Activated naive CD4-positive, alpha-beta T cell treated with anti-CD3 and anti-CD28 coated beads, Interleukin-2, amount 10 ng/mL, durations not matched to agents 7 days and 5 days (primary cell): ENCODE results near the gene SERINC2.

Experiments
- CTCF ChIA-PET: fragments of 350-600 bp; sonication (Branson Sonifier 250); formaldehyde crosslinking; loops from one replicate; lab custom pipeline; 2021; ENCODE audit warnings: antibody characterized with exemption; lab: Charles Lee
- DNase-seq: peaks from one replicate; pipeline ENCODE4 v3.0.0-alpha.2; 2020
- H3K27ac Mint-ChIP-seq: one replicate; pipeline ENCODE4 v1.8.0; 2021; ENCODE audit warnings: mild to moderate bottlenecking, moderate library complexity, mixed read lengths
- H3K27me3 Mint-ChIP-seq: one replicate; pipeline ENCODE4 v1.8.0; 2021; ENCODE audit warnings: mild to moderate bottlenecking, mixed read lengths
- H3K36me3 Mint-ChIP-seq: one replicate; pipeline ENCODE4 v1.8.0; 2021; ENCODE audit warnings: mixed read lengths
- H3K4me1 Mint-ChIP-seq: one replicate; pipeline ENCODE4 v1.8.0; 2021; ENCODE audit warnings: mixed read lengths
- H3K4me3 Mint-ChIP-seq: one replicate; pipeline ENCODE4 v1.8.0; 2021; ENCODE audit warnings: mild to moderate bottlenecking, moderate library complexity, mixed read lengths
- H3K9me3 Mint-ChIP-seq: one replicate; pipeline ENCODE4 v1.8.0; 2021; ENCODE audit warnings: mixed read lengths

SERINC2 gene

DNA sequence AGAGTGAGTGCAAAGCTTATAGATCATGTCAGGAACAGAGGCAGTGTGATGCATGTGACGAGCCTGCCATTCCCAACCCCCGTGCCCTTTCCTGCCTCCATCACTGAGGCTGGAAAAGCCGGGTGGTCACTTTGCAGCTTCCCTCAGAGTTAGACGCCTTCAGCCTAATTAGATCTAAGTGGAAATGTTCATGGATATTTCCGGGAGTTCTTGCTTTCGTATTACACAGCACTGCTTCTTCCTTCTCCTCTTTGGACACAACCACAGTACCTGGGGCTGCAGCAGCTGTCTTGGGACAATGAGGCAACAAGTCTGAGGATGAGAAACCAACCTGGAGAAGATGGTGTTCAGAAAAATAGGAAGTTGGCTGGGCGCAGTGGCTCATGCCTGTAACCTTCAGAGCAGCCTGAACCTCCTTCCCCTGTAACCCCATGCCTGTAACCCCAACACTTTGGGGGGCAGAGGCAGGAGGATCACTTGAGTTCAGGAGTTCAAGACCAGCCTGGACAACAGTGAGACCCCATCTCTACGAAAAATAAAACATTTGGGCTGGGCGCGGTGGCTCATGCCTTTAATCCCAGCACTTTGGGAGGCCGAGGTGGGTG lies 24.5 kb downstream of the SERINC2 start:
- peaks cover 10% of the 10 kb centered on the region for H3K27me3 Mint-ChIP-seq
- DNase-seq: no peak
- no peaks in the 10 kb centered on the region for H3K36me3 Mint-ChIP-seq
- H3K4me1 Mint-ChIP-seq: no peaks in the 10 kb centered on the region
- H3K9me3 Mint-ChIP-seq: no peaks in the 10 kb centered on the region
- no peak overlapping the region for H3K4me3 Mint-ChIP-seq
- H3K27ac Mint-ChIP-seq: no peak overlapping the region
- CTCF ChIA-PET: no interaction called here

DNA sequence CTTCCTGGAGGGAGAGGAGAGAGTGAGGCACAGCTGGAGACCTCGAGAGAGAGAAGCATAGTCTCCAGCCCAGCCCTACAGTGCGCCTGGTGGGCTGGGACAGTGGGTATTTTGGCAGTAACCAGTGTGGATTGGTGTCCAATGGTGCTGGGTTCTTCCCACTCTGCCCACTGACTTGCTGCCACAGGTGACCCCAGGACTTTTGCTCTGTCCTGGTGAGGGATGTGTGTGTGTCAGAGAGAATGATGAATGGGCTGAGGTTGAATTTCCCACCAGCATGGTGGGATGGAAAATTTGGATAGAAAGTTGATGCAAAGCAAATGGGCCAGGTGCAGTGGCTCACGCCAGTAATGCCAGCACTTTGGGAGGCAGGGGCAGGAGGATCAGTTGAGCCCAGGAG lies 26.3 kb downstream of the SERINC2 start:
- H3K27ac Mint-ChIP-seq: no peak overlapping the region
- H3K36me3 Mint-ChIP-seq: no peaks in the 10 kb centered on the region
- CTCF ChIA-PET: no interaction called here
- no peak overlapping the region for H3K4me3 Mint-ChIP-seq
- H3K27me3 Mint-ChIP-seq: peaks cover 10% of the 10 kb centered on the region
- no peaks in the 10 kb centered on the region for H3K4me1 Mint-ChIP-seq
- peaks cover 5% of the 10 kb centered on the region for H3K9me3 Mint-ChIP-seq
- DNase-seq: no peak

DNA sequence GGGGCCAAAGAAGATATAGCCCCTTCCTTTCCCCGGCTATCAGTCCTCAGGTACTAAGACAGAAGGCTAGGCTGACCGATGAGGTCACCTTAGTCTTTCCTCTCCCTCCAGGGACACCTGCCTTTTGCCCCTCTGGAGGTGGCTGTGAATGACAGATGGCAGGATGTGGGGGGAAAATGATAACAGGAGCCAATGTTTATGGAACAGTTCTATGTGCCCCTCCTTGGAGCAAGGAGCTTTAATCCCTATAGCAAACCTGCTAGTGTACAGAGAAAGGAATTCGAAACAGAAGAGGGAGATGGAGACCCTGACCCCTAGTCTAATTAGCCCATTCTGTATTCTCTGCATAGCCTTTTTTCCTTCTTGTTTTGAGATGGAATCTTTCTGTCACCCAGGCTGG lies 28.1 kb downstream of the SERINC2 start:
- no peak for DNase-seq
- CTCF ChIA-PET: no interaction called here
- peaks cover 7% of the 10 kb centered on the region for H3K27me3 Mint-ChIP-seq
- no peaks in the 10 kb centered on the region for H3K4me1 Mint-ChIP-seq
- peaks cover 7% of the 10 kb centered on the region for H3K9me3 Mint-ChIP-seq
- H3K27ac Mint-ChIP-seq: no peak overlapping the region
- H3K4me3 Mint-ChIP-seq: no peak overlapping the region
- H3K36me3 Mint-ChIP-seq: no peaks in the 10 kb centered on the region

DNA sequence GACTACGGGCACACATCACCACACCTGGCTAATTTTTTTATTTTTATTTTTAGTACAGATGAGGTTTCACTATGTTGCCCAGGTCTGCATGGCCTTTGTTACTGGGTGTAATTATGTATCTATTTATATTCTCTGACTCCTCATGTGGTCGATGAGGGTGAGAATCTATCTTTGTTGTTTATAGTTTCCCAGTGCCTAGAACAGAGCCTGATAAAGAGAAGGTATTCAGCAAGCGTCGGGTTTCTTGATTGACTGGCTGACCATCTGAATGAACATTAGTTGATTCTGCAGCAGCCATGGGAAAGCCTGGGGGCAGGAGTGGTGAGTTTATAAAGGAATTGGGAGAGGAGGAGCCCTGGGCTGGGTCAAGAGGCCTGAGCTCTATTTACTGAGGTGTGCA lies 28.5 kb downstream of the SERINC2 start:
- CTCF ChIA-PET: no interaction called here
- no peaks in the 10 kb centered on the region for H3K4me1 Mint-ChIP-seq
- no peak overlapping the region for H3K27ac Mint-ChIP-seq
- DNase-seq: no peak
- H3K36me3 Mint-ChIP-seq: no peaks in the 10 kb centered on the region
- H3K9me3 Mint-ChIP-seq: peaks cover 7% of the 10 kb centered on the region
- H3K27me3 Mint-ChIP-seq: peaks cover 7% of the 10 kb centered on the region
- H3K4me3 Mint-ChIP-seq: no peak overlapping the region

DNA sequence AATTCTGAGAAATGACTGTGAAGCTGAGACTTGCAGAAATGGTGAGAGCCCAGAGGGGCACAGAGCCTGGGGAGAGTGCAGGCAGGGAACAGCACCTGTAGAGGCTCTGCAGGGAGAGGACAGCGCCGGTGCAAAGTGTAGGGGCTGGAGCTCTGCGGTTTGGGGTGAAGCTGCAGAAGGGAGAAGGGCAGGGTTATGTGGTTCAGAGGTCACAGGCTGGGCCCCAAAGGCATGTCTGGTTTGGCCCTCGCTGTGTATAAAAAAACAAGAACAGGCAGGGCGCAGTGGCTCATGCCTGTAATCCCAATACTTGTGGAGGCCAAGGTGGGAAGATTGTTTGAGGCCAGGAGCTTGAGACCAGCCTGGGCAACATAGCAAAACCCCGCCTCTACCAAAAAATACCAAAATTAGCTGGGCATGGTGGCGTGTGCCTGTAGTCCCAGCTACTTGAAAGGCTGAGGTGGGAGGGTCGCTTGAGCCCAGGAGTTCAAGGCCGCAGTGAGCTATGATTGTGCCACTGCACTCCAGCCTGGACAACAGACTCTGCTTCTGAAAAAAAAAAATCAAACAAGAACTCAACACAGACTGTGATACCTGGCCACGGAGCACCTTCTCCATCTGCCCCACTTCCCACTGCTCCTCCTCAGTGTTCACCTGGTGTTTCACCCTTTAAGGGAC lies 29.1 kb downstream of the SERINC2 start:
- H3K4me3 Mint-ChIP-seq: no peak overlapping the region
- no peak overlapping the region for H3K27ac Mint-ChIP-seq
- no peak for DNase-seq
- H3K4me1 Mint-ChIP-seq: no peaks in the 10 kb centered on the region
- CTCF ChIA-PET: interaction anchor here (0.6 kb wide), 1 partner anchor 24 kb away, joined by 3 read pairs; no protein-coding TSS in a partner anchor
- peaks cover 7% of the 10 kb centered on the region for H3K27me3 Mint-ChIP-seq
- peaks cover 7% of the 10 kb centered on the region for H3K9me3 Mint-ChIP-seq
- no peaks in the 10 kb centered on the region for H3K36me3 Mint-ChIP-seq

DNA sequence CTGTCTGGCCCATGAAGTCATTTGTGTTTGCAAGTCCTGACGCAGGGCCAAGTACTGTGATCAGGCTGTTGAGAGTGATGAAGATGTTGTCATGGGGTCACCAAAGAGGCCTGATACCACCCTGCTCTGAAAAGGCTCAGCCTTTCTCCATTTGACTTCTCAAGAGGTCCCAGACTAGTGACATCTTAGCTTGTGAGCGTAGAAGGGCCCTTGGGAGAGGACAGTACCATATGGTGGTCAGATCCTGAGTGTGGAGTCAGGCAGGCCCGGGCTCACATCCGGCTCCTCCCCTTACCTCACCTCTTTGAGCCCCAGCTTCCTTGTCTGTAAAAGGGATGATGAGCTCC lies 29.6 kb downstream of the SERINC2 start:
- Mint-ChIP-seq H3K4me3 (no peak overlapping the region), H3K4me1 (no peaks in the 10 kb centered on the region), H3K27ac (no peak overlapping the region), H3K36me3 (no peaks in the 10 kb centered on the region), H3K9me3 (peaks cover 7% of the 10 kb centered on the region), H3K27me3 (peaks cover 7% of the 10 kb centered on the region)
- CTCF ChIA-PET: interaction anchor here (0.6 kb wide), 1 partner anchor 212 kb away, joined by 3 read pairs; no protein-coding TSS in a partner anchor
- DNase-seq: no peak

DNA sequence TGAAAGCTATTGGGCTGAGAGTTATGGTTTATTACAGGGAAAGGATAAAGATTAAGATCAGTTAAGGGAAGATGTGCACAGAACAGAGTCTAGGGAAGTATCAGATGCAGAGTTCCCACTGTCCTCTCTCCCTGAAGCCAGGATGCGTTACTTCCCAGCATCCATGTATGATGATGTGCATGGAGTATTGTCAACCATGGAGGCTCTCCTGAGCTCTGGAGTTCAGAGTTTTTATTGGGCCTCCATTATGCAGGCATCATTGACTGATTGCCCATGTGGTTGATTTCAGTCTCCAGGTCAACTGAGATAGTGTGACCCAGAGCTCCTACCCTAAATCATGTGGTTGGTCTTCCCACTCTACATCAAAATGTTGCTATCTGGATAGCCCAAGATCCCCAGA lies 30.7 kb downstream of the SERINC2 start:
- CTCF ChIA-PET: no interaction called here
- Mint-ChIP-seq H3K4me1 (no peaks in the 10 kb centered on the region), H3K36me3 (no peaks in the 10 kb centered on the region)

DNA sequence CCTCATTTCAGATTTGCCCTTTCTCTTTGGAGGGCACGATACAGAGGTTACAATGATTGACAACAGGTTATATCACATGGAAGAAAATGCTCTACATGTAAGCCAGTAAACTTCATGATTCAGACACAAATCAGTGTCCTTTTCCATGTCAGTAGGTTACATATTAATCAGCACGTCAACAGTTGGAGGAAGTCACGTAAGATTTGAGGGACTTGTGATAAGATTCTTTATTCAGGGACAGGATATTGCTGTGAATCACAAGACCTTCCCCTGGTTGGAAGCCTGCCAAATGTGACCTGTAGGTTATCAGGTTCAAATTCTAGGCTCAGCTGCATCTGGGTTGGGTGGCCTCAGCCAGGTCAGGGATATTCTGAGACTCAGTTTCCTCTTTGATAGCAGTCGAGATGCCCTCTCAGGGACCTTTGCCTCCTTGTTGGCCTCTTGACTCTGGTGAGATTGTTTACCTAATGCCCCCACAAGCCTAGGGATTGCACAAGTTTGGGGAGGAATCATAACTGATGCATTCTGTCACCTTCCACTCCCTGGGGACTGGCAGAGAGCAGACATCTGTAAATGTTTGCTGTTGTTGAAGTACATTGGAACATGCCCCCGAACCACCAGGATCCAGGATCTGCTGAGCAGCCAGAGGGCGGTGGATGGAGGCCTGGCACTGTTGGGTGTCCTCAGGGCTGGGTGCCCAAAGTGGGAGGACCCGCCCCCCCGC lies 31.9 kb downstream of the SERINC2 start:
- CTCF ChIA-PET: no interaction called here
- Mint-ChIP-seq H3K4me1 (no peaks in the 10 kb centered on the region), H3K27me3 (peaks cover 3% of the 10 kb centered on the region), H3K9me3 (peaks cover 7% of the 10 kb centered on the region), H3K36me3 (no peaks in the 10 kb centered on the region), H3K4me3 (no peak overlapping the region), H3K27ac (no peak overlapping the region)
- no peak for DNase-seq

More for the DNA sequence above, 30.7 kb downstream of the SERINC2 start:
- H3K27me3 Mint-ChIP-seq: peaks cover 7% of the 10 kb centered on the region
- no peak overlapping the region for H3K4me3 Mint-ChIP-seq
- DNase-seq: no peak
- peaks cover 7% of the 10 kb centered on the region for H3K9me3 Mint-ChIP-seq
- no peak overlapping the region for H3K27ac Mint-ChIP-seq

DNA sequence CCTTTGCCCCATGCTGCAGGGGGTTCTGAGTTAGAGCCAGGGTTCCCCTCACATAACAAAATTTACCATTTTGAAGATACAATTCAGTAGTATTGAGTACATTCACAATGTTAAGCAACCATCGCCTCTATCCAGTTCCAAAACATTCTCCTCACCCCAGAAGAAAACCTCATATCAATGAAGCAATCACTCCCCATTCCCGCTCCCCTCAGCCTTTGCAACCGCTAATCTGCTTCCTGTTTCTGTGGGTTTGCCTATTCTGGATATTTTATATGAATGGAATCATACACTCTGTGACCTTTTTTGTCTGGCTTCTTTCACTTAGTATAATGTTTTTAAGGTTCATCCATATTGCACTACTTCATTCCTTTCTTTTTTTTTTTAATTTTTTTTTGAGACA lies 32.9 kb downstream of the SERINC2 start:
- Mint-ChIP-seq H3K27me3 (peaks cover 3% of the 10 kb centered on the region), H3K36me3 (no peaks in the 10 kb centered on the region), H3K4me1 (no peaks in the 10 kb centered on the region), H3K4me3 (no peak overlapping the region), H3K27ac (no peak overlapping the region), H3K9me3 (peaks cover 10% of the 10 kb centered on the region)
- CTCF ChIA-PET: no interaction called here
- no peak for DNase-seq

DNA sequence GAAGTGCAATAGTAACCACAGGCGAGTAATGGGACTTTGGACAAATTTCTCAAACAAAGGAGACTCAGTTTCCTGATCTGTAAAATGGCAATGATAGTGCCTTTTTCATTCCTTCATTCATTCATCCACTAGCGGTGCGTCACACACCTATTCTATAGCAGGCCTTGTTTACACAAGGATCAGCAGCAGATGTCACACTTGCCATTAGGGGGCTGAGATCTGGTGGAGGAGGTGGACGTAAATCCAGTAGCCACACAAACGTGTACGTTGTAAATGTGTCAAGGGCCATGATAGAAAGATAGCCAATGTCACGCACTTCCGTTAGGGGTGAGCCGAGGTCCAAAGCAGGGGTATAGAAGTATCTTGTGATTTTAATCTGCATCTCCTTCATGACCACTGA lies 34.2 kb downstream of the SERINC2 start:
- no peak for DNase-seq
- Mint-ChIP-seq H3K36me3 (no peaks in the 10 kb centered on the region), H3K27me3 (peaks cover 6% of the 10 kb centered on the region), H3K4me3 (no peak overlapping the region), H3K9me3 (peaks cover 16% of the 10 kb centered on the region), H3K4me1 (no peaks in the 10 kb centered on the region), H3K27ac (no peak overlapping the region)
- CTCF ChIA-PET: no interaction called here

DNA sequence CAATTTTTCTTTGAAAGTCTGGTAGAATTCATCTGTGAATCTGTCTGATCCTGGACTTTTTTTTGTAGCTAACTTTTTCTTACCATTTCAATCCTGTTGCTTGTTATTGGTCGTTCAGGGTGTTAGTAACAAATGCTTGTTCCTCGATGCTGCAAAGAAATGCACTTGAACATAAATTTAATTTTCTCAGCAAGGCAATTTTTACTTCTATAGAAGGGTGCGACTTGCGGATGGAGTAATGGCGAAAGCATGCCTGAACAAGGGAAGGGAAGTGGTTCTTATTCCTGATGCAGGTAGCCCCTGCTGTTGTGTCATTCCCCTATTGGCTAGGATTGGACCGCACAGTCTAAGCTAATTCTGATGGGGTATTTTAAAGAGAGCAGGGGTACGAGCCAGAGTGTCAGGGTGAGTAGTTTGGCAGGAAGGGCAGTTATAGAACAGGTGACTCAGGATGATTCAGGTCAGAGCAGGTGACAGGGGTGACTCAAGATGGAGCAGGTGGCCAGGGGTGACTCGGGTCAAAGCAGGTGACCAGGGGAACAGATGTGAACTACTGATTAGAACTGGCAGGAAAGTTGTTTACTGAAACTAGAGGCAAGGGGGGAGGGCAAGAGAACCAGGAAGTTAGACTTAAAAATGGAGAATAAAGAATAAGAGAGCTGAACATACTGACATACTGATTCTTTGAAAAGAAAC lies 40.5 kb downstream of the SERINC2 start:
- CTCF ChIA-PET: no interaction called here
- Mint-ChIP-seq H3K27ac (no peak overlapping the region), H3K9me3 (peaks cover 37% of the 10 kb centered on the region), H3K36me3 (peaks cover 3% of the 10 kb centered on the region), H3K27me3 (peaks cover 14% of the 10 kb centered on the region), H3K4me3 (no peak overlapping the region), H3K4me1 (no peaks in the 10 kb centered on the region)
- no peak for DNase-seq

DNA sequence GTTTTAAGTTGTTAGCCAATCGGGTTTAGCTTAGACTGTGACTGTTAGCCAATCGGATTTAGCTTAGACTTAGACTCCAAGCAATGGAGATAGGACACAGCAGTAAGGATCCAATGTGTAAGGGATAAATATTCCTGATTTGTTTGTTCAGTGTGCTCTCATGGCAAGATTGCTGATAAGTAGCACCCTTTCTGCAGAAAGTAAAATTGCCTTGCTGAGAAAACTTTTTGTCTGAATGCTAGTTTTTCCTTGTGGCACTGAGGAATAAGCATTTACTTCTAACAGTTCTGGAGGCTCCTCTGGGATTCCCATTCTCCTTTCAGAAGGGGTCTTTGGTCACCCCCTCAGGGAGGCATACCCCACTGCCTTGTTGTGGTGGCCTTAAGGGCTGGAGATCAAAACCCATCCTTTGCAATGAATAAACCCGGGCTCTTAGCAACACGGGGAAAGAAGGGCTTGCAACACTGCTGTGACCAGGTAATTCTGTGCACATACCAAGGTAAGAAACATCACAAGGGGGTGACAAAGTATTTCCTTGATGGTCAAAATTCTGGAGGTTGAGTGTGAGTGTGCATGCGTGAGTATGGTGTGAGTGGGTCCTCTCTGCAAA lies 45.4 kb downstream of the SERINC2 start:
- peaks cover 19% of the 10 kb centered on the region for H3K27me3 Mint-ChIP-seq
- DNase-seq: no peak
- H3K4me3 Mint-ChIP-seq: no peak overlapping the region
- H3K9me3 Mint-ChIP-seq: peaks cover 33% of the 10 kb centered on the region
- H3K36me3 Mint-ChIP-seq: peaks cover 8% of the 10 kb centered on the region
- CTCF ChIA-PET: no interaction called here
- no peaks in the 10 kb centered on the region for H3K4me1 Mint-ChIP-seq
- no peak overlapping the region for H3K27ac Mint-ChIP-seq

DNA sequence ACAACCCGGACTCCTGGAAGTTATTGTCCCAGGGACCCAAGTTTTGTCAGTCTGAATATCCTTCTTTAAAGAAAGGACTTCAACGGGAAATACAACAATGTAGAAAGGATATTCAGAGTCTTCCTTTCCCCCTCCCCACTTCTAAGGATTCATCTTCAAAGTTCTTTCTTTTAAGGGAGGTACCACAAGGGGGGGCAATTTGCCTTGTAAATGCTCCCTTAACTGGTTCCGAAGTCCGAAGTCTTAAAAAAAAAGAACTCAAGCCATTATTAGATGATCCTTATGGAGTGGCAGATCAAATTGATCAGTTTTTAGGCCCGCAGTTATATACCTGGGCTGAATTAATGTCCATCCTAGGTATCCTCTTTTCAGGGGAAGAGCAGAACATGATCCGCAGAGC lies 47.0 kb downstream of the SERINC2 start:
- Mint-ChIP-seq H3K4me1 (no peaks in the 10 kb centered on the region), H3K27me3 (peaks cover 15% of the 10 kb centered on the region), H3K27ac (no peak overlapping the region), H3K36me3 (peaks cover 8% of the 10 kb centered on the region), H3K9me3 (peaks cover 28% of the 10 kb centered on the region), H3K4me3 (no peak overlapping the region)
- CTCF ChIA-PET: interaction anchor here (1.3 kb wide), 1 partner anchor 89 kb away, joined by 3 read pairs; no protein-coding TSS in a partner anchor
- no peak for DNase-seq
